HG03520 (cell line): ENCODE data around the gene ERVMER34-1.

Source experiments
- ATAC-seq: cut with Tn5 transposase; IDR thresholded peaks from one replicate; pipeline ENCODE4 v1.9.1; 2021; ENCODE audit warnings: mild to moderate bottlenecking, moderate library complexity; ENCODE audit not compliant: unreplicated experiment

Gene ERVMER34-1, protein sequence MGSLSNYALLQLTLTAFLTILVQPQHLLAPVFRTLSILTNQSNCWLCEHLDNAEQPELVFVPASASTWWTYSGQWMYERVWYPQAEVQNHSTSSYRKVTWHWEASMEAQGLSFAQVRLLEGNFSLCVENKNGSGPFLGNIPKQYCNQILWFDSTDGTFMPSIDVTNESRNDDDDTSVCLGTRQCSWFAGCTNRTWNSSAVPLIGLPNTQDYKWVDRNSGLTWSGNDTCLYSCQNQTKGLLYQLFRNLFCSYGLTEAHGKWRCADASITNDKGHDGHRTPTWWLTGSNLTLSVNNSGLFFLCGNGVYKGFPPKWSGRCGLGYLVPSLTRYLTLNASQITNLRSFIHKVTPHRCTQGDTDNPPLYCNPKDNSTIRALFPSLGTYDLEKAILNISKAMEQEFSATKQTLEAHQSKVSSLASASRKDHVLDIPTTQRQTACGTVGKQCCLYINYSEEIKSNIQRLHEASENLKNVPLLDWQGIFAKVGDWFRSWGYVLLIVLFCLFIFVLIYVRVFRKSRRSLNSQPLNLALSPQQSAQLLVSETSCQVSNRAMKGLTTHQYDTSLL

DNA sequence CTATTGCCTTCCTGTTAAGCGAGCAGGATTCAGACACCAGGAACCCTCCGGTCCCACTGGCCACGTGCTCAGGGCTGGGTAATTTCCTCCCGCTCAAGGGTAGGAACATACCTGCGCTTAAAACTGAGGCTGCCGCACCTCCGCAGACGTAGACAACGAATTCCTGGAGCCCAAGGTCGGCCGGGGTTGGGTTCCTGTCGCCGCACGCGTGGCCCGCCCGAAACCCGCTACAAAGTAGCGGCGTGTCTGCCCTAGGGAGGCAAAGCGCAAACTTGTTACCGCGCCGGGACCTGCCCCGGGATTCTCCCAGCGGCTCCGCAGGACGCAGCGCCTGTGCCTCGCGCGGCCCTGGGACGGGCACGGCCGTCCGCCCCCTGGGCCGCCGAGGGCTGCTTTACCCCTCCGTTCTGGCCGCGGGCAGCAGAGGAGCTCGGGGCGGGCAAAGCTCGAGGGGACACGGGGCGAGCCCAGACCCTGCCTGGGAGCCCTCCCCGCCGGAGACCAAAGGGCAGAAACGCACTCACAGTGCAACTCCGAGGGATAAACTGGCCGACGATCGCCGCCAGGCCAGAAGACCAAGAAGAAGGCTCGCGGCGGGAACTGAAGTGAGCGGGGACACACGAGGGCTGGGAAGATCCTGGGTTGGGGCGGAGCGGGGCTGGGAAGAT is at the start of gene ERVMER34-1:
ERVMER34-1 (minus strand) TSS at position 607 of the 668 bp plus-strand sequence. CDS start 5,905 bp downstream, outside the sequence.
- no peak for ATAC-seq

DNA sequence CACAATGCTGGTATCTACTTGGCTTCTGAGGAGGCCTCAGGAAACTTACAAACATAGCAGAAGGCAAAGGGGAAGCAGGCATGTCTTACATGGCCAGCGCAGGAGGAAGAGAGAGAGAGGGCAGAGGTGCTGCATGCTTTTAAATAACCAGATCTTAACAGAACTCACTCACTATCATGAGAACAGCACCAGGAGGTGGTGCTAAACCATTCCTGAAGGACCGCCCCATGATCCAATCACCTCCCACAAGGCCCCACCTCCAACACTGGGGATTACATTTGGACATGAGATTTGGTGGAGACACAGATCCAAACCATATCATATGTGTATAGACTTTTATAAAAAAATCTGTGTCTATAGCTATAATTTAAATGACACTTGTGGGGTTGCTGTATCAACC is 48.6 kb upstream of the ERVMER34-1 start:
- no peak for ATAC-seq

DNA sequence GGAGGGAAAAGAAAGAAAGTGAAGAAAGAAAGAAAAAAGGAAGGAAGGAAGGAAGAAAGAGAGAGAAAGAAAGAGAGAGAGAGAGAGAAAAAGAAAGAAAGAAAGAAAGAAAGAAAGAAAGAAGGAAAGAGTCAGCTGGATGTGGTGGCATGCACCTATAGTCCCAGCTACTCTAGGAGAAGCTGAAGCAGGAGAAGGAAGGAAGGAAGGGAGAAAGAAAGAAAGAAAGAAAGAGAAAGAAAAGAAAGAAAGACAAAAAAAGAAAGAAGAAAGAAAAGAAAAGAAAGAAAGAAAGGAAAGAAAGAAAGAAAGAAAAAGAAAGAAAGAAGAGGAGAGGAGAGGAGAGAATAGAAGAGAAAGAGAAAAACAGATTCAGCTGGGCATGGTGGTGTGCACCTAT is 44.3 kb upstream of the ERVMER34-1 start:
- ATAC-seq: no peak

DNA sequence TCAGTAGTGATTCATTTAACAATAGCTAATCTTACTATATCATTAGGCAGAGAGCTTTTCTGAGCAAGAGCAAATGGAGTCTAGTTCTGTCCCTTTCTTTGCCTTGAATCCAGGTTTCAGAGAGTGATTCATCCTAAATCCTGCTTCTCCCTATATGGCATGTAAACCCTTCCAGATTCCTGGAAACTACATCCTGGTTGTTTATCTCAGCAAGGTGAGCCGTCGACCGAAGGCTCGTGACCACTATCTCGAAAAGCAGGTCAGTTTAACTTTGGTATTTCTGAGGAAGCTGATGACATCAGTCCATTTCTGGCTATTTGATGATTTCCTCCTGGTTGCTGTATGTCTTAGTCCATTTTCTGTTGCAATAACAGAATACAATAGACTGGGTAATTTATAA is 40.7 kb upstream of the ERVMER34-1 start:
- no peak for ATAC-seq

DNA sequence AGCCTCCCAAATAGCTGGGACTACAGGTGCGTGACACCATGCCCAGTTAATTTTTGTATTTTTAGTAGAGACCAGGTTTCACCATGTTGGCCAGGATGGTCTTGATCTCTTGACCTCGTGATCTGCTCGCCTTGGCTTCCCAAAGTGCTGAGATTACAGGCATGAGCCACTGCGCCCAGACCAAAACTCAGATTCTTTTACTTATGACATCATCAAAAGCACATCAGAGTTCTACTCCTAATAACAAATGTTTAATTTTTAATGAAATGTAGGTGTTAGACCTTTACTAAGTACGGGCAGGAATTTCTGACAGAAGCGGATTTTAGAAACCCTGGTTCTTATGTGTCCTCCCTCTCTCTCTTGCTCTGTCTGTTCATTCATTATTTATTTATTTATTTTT is 38.5 kb upstream of the ERVMER34-1 start:
- no peak for ATAC-seq

DNA sequence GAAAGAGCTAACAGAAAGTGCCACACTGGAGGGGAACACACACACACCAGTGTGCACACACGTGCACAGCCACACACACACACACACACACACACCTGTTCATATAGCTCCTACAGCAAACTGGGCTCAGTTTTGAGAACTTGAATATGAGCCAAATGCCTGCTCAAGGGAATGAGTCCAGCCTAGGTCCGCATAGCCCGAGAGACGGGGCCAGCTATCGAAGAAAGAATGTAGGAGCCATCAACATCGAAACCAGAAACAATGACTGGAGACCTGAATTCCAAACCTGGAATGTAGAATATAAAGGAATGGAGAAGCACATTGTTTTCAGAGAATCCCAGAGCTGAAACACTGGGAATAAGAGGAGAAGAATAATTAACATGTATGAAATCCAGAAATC is 37.6 kb upstream of the ERVMER34-1 start:
- ATAC-seq: no peak

DNA sequence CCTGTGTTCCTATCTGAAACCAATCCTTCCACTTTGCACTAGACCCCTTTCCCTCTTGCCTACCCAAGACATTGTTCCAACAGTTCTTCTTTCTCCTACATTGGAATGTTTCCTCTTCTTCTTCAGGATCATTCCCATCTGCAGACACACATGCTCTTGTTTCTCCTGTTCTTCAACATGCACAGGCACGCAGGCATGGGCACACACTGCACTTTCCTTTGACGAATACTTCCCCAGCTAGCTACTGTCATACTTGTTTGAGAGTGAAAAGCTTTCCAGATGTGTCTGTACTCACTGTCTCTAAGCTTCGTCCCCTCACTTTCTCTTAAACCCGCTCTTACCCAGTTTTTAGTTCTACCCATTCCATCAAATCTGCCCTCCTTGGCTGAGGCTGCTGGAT is 31.8 kb upstream of the ERVMER34-1 start:
- ATAC-seq: no peak

DNA sequence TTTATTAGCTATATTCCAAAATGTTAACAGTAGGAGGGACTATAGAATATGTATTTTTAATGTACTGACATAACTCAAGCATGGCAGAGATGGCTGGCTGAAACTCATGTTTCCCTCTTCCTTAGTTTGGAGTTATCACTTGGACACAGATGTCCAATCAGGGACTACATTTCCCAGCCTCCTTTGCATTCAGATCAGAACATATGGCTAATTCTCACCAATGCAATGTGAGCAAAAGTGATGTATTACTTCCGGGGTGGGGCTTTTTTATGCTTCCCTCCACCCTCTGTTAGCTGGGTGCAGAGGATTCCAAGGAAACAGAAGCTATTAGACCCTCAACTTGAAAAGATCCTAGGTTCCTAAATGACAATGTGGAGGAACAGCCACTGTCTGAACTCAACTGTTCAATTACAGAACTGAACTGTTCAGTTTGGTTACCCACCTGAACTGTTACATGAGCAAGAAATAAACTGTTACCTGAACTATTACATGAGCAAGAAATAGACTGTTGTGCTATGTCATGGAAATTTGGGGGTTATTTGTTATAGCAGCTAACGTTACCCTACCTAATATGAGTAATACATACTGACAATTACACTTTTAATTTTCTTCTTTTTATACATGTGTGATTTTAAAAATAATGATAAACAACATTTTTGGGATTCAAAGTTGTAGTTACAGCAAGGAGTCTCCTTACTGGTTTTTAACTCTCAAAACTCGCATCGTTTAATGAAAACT is 29.6 kb upstream of the ERVMER34-1 start:
- ATAC-seq: no peak

DNA sequence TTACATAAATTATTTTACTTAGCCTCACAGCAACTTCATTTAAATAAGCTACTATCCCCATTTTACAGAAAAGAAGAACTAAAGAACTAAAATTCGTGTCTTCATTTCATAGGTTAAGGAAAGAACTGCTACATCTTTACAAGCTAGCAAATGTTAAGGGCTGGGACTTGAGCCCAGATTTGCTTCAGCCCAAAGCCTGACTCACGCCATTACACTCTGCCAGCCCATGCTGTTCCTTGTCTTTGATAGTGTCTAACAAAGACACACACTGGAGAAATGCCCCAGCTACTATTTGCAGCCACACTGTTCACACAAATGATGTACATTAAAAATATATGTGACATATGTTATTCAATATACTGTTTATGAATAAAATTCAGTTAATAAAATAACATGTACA is 29.0 kb upstream of the ERVMER34-1 start:
- no peak for ATAC-seq

DNA sequence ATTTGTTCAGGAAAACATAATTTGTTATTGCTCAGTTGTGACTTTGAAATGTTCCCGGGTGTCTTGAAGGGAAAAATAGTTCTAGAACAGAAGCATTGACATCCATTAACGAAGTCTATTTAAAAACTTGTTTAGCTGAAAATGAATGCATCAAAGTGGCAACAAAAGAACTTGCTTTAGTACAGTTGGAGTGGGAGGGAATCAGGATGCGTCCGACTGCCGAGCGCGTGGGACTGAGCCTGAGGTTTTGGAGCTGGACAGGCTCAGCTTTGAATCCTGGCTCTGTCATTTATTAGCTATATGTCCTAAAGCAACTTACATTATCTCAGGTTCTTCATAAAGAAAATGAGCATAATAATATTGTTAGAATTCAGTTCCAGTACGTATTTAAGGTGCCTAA is 9.0 kb upstream of the ERVMER34-1 start:
- ATAC-seq: no peak

DNA sequence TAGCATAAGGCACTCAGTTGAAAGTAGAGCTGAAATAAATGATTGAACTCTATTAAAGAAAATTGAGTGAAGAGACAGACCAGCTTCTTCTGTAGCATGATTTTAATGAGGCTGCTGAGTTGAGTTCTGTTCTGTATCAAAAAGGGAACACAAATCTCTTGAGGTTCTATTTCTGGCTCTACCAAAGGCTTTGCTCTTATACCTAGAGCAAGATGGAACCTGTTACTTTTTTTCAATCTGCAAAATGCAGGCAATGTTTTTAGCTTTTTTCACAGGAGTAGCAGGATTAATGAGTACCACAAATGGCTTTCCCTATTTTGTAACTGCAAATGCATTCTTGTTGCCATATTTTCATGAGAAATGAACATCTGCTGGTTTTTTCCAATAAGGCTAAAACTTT is 4.2 kb upstream of the ERVMER34-1 start:
- ATAC-seq: no peak

DNA sequence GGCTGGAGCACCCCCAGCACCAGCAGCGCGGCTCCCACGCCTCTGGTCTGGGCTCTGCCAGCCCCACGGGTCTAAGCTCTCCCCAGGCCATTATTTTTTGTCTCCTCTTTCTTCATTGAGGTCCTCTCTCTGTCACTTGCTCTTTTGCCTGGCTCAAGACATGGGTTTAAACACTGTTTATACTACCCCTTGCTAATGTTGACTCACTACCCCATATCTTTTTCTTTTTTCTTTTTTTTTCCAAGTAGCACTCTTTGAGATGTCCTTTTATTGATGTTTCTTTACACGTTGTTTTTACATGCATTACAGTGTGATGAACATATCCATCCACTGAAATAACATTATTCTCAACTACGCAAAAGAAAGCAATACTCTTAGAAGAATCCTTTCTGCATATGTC is 1.7 kb upstream of the ERVMER34-1 start:
- ATAC-seq: no peak

DNA sequence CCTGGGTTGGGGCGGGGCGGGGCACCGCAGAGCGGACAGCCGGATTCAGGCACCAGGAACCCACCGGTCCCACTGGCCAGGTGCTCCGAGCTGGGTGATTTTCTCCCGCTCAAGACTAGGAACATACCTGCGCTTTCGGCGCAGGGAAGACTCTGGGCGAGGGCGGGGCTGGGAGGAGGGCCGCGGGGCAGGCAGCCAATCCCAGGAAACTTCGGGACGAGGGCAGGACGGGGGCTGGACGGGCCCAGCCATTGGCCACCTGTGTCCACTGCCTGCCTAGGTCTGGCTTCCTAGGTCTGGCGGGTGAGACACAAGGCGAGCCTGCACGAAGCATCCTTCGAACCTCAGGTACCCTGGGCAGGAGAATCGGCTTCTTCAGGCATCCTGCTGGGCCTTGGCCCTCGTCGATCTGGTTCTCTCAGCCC is 274 bp upstream of the ERVMER34-1 start:
- ATAC-seq: no peak

DNA sequence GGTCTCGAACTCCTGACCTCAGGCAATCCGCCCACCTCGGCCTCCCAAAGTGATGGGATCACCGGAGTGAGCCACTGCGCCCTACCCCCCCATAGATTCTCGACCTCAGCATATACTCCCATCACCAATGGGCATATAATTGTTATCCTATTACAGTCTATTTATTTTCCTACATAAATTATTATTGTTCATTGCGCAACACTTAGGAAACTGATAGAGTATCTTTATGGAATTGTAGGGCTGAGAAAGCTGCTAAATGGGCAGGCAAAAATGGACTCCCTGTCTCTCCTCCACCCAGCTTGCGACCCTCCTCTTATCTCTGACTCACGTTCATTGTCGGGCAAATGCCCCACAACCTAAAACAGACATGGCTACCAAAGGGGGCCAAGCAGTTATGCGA is 1.0 kb downstream of the ERVMER34-1 start:
- no peak for ATAC-seq

DNA sequence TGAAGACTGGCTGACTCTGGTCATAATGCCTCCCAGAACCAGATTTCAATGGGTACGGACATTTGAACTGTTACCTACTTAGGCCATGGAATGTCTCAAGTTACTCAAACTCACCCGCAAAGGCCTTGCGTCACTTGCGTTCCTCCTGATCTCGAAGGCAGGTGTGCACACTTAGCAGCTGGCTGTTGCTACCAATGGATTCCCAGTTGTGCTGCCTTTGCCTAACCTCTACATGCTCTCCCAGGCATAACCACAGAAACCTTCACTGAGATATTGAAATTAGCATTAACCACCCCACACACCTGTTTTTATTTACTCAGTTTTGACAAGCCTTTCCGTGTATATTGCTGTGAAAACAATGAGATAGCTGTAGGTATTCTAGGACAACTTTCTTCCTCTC is 2.8 kb downstream of the ERVMER34-1 start:
- no peak for ATAC-seq

DNA sequence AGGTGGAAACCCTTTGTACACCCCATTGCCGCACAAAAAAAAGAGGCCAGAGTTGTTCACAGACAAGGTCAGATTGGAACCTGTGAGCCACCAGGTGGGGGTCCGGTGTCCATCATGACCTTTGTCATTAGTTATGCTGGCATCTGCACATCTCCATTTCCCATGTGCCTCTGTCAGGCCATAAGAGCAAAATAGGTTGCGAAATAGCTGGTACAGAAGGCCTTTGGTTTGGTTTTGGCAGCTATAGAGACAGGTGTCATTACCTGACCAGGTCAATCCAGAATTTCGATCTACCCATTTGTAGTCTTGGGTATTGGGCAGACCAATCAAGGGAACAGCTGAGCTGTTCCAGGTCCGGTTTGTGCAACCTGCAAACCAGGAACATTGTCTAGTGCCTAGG is 6.6 kb downstream of the ERVMER34-1 start:
- no peak for ATAC-seq

DNA sequence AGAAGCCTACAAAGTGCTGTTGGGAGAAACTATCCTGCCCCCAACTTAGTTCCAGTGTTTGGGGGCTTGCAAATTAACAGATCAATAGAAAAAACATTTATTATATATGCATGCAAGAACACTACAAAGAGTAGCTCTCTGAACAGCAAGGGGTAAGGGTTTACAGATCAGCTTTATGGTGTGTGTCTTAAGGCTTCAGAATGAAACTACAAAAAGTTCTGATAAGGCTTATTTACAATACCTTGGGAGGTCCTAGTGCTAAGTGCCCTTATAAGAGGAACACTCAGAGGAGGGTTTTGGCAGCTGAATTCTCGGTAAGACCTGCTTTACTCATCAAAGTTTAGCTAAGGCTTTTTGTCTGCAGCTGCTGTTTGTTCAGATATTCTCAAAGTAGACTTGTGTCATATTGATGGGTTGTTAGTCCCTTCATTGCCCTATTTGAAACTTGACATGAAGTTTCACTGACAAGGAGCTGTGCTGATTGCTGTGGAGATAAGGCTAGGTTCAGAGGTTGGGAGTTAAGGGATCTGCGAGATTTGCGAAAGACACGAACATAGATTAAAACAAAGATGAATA is 7.7 kb downstream of the ERVMER34-1 start:
- no peak for ATAC-seq

DNA sequence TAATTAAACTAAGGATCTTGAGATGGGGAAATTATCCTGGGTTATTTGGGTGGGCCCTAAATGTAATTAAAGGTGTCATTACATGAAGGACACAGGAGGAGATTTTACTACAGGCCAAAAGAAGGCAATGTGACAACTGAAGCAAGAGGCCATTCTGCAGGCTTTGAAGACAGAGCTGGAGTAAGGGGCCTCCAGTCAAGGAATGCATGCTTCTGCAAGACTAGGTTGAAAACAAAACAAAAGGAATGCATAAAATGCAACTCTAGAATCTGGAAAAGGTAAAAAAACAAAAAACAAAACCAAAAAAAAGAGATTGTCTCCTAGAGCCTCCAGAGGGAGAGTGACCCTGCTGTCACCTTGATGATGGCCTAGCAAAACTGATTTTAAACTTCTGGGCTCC is 21.6 kb downstream of the ERVMER34-1 start:
- ATAC-seq: no peak

DNA sequence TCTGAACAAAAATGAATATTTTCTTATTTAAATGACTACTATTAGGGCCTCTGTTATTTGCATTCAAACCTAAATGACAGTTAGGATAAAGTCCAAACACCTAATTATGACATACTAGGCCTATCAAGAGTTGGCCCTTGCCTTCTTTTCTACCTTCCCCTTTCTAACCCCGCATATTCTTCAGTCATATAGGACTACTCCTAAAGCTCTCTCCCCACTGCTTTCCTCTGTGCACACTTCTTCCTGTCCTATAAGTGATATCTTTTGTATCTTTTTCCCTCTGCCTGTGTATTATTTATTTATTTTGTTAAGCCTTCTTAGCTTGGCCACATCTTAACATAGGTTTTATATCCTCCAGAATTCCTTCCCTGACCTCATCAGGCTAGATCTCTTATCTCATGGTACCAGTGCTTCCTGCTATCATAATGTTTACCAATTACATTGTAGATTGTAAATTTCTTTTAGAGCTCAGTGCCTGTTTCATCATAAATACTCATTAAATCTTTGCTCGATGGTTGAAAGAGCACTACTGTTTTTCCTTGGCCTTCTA is 22.5 kb downstream of the ERVMER34-1 start:
- no peak for ATAC-seq

DNA sequence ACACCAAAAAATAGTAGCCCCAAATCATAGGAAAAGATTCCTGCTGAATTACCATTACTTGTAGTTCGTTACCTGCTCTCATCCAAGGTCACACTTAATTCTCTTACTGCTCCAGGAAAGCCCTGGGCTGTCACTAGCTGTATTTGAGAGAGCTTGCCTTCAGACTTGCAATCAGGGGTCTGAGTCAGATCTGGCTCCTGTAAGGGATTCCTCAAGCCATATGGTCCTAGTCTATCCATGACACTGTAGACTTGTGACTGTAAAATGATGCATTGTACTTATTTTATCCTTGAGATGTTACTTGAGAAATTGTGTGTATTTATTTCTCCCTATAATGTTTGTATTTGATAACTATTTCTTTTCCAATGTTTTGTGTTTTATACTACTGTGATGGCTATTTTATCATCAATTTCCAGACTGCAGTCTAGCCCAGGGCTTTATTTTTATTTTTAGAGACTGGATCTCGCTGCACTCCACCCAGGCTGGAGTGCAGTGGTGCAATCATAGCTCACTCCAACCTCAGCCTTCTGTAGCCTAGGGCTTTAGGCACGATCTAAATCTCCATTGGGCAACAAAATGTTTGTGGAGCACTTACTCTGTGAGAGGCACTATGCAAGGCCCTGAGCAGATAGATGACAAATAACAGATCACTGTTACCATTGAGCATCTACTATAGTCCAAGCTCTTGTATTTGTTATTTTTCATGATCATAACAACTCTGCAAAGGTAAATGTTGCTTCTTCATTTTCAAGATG is 24.2 kb downstream of the ERVMER34-1 start:
- ATAC-seq: no peak
